OCI-LY3 (cell line): Measurements from ENCODE around the gene NAV2.

Experiments used
- EZH2phosphoT487 ChIP-seq: fragments of 200-600 bp; shearing (Covaris generic); IDR thresholded peaks from 2 replicates; pipeline ENCODE4 v1.6.1; 2018; ENCODE audit warnings: antibody characterized with exemption, mixed run types, low read depth
- TF ChIP-seq, protein P1 (sequence below): fragments of 200-600, 300-600 bp; sonication (generic); IDR thresholded peaks from 2 replicates; pipeline ENCODE4 v1.5.1; 2014; ENCODE audit warnings: antibody characterized with exemption, low read length, low read depth

DNA sequence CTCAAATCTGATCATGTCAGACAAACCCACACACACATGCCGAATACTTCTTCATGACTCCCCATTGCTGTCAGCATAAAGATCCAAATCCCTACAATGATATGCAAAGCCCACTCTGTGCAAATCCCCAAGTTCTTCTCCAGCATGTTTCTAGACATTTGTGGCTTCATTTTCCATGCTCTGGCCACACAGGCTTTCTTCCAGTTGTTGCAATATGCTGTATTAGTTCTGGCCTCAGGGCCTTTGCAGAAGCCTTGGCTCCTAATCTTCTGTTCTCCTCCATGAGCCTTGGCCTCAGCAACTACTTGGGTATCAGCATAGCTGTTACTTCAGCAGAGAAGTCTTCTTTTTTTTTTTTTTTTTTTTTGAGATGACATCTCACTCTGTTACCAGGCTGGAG is 49.6 kb downstream of the NAV2 start:
- TF ChIP-seq, protein P1, sequence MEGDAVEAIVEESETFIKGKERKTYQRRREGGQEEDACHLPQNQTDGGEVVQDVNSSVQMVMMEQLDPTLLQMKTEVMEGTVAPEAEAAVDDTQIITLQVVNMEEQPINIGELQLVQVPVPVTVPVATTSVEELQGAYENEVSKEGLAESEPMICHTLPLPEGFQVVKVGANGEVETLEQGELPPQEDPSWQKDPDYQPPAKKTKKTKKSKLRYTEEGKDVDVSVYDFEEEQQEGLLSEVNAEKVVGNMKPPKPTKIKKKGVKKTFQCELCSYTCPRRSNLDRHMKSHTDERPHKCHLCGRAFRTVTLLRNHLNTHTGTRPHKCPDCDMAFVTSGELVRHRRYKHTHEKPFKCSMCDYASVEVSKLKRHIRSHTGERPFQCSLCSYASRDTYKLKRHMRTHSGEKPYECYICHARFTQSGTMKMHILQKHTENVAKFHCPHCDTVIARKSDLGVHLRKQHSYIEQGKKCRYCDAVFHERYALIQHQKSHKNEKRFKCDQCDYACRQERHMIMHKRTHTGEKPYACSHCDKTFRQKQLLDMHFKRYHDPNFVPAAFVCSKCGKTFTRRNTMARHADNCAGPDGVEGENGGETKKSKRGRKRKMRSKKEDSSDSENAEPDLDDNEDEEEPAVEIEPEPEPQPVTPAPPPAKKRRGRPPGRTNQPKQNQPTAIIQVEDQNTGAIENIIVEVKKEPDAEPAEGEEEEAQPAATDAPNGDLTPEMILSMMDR, result no peak
- TF ChIP-seq EZH2phosphoT487, result no peak
